GM19467 (cell line): ENCODE results near the gene MRPL33.

ENCODE experiments used
- ATAC-seq: cut with Tn5 transposase; IDR thresholded peaks from one replicate; pipeline ENCODE4 v1.9.1; 2021; ENCODE audit warnings: mild to moderate bottlenecking, moderate library complexity; ENCODE audit not compliant: unreplicated experiment

The MRPL33 gene

GRCh38 chr2:27807476-27807875 is 36.0 kb downstream of the MRPL33 start:
- no peak for ATAC-seq

- ATAC-seq: no peak
Observed at GRCh38 chr2:27808418-27808817, 36.9 kb downstream of the MRPL33 start.

GRCh38 chr2:27808984-27809383 is 37.5 kb downstream of the MRPL33 start:
- ATAC-seq: no peak

DNA sequence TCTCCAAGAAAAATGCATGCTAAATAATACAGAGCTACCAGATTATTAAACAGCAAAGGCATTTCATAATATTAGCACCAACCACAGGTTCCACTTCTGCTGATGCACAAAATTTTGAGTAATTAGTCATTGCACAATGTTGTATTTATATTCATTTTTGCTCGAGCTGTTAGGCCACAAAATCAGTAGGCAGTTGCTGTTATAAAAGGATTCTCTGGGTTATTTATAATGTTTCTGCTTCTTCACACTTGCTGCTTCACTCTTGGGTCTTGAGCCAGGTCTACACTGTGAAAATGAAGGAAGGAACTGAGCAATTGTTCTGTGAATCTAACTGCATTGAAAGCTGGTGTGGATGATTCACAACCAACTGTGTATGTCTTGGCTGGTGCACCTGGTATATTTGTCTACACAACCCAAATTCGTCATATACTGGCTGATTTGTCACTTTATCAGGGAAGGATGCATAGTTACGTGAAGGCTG is 38.3 kb downstream of the MRPL33 start:
- ATAC-seq: no peak

DNA sequence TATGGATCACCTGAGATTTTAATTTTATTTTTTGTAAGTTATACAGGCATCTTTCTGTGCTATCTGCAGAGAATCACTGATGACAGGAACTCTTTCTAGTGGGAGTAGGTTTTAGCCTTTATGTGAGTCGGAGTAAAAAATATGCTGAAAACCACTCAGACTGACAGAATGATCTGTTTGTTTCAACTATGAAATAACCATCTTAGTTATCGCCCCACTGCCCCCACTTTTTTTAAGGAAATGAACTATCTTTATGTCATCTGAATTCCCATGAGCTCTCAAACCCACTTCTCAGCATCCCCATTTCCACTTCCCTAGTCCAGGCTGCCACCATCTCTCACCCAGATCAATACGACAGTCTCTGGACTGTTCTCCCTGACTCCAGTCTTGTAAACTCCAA is 38.9 kb downstream of the MRPL33 start:
- ATAC-seq: no peak

GRCh38 chr2:27811768-27812167 is 40.2 kb downstream of the MRPL33 start:
- ATAC-seq: no peak

DNA sequence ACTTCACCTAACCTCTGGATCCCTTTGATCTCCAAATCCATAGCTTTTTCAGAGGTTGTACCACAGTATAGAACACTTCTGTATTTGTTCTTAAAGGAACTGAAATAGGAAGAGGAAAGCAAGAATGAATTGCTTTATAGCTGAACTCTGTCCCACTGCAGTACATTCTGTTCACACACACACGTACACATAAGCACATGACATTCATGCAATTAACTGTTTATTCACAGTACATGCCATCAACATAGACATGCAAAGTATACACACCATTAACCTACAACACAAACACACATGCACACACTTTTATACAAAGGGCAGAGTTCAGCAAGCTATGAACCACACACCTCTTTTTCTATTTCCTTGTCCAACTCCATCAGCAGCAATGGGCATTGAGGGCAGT is 43.2 kb downstream of the MRPL33 start:
- ATAC-seq: no peak

GRCh38 chr2:27815860-27816438 is 44.4 kb downstream of the MRPL33 start:
- ATAC-seq: no peak

- no peak for ATAC-seq
Observed at GRCh38 chr2:27822049-27822448, 50.5 kb downstream of the MRPL33 start.

DNA sequence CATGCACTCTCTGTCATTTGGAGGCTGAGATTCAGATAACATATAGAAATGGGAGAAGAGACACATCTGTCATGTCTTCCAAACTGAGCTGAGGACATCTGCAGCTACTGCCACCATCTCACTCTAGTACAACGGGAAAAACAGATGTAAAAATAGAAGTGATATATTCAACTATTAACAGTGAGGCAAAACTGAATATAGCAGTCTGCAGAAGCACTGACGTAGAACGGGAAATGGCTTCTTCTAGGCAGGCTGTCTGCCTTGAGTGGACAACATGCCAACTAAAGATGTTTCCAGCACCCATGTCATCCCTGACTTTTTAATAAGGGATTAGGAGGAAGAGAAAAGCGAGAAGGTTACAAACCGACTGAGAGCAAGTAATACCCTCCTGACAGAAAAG is 51.6 kb downstream of the MRPL33 start:
- no peak for ATAC-seq

- ATAC-seq: no peak
Observed at GRCh38 chr2:27823569-27823968, 52.0 kb downstream of the MRPL33 start.

GRCh38 chr2:27824401-27824800 is 52.9 kb downstream of the MRPL33 start:
- ATAC-seq: no peak

DNA sequence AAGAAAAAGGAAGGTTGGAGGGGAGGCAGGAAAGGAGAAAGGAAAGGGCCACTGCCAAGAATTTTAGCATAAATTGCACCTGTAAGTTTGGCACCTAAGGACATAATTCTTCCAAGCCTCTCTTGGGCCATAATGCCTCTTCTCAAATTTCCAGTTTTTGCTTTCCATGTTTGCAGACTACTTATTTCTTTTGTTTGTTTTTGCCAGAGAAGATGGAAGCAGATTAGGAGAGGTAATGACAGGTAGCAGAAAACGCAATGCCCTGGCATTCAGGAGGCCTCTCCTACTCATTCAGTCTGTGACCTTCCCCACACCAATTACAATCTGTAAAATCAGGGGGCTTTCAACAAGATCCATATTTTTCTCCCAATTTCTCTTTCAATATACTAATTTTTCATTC is 56.8 kb downstream of the MRPL33 start:
- no peak for ATAC-seq
